Measurements from ENCODE around the gene COX7A2.

Gene COX7A2

DNA sequence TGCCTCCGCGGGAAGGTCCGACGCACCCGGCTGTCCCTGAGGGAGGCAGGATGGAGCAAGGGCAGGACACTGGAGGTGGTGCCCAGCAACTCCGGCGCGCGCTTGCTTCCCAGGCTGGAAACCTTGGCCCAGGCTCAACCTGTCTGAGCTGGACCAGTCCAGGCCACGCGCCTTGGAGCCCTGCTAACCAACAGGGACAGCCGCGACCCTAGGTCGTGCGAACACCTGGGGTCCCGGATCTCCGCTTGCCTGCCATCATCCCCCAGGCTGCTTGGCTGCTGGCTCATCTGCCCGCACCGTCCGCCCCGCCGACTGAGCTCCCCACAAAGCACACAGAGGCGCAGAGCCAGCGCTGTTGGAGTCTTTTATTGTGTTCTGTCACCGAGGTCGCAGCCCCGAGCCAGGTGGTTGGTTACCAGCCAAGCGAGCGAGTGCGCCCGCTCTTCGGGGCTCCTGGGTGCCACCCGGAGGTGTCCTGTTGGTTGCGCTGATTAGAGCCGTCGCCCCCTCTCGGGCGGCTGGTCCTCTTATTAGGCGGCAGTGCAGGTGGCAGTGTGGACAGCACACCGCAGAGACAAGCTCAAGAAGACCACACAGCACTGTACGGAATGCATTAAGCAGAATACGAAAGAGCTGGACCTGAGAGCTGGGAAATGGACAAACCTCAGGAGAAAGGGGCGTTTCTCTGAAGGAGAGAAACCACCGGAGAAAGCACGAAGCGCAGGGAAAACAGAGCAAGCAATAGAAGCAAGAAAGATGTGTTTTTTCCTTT lies 41.5 kb downstream of the COX7A2 start:
- Histone ChIP-seq H3K27me3 (ENCODE audit: insufficient read depth, low read depth) (no peaks in the 10 kb centered on the region), H3K36me3 (ENCODE audit: insufficient read depth) (no peaks in the 10 kb centered on the region), H3K79me2 (ENCODE audit: insufficient read depth, low read depth) (no peaks in the 10 kb centered on the region), H2AFZ (ENCODE audit: low read depth) (no peak overlapping the region), H3K4me3 (IDR thresholded peaks at IDR 0.05; ENCODE audit: insufficient read depth, low read depth, low read length) (no peak overlapping the region), H3K4me2 (no peak overlapping the region), H3K27ac (no peak overlapping the region), H4K20me1 (ENCODE audit: insufficient read depth) (no peaks in the 10 kb centered on the region), H3K9ac (no peak overlapping the region), H3K4me1 (ENCODE audit: low read depth, poor library complexity, severe bottlenecking) (no peaks in the 10 kb centered on the region)
- TF ChIP-seq CTCF (conservative IDR thresholded peaks at IDR 0.05; ENCODE audit: low read depth, low read length), result no peak

GRCh38 chr6:75201021-75201420 lies 42.6 kb downstream of the COX7A2 start:
- Histone ChIP-seq H4K20me1 (ENCODE audit: insufficient read depth) (no peaks in the 10 kb centered on the region), H3K9ac (no peak overlapping the region), H3K27ac (no peak overlapping the region), H3K36me3 (ENCODE audit: insufficient read depth) (no peaks in the 10 kb centered on the region), H3K4me1 (ENCODE audit: low read depth, poor library complexity, severe bottlenecking) (no peaks in the 10 kb centered on the region), H2AFZ (ENCODE audit: low read depth) (no peak overlapping the region), H3K27me3 (ENCODE audit: insufficient read depth, low read depth) (no peaks in the 10 kb centered on the region), H3K79me2 (ENCODE audit: insufficient read depth, low read depth) (no peaks in the 10 kb centered on the region), H3K4me3 (IDR thresholded peaks at IDR 0.05; ENCODE audit: insufficient read depth, low read depth, low read length) (no peak overlapping the region), H3K4me2 (no peak overlapping the region)
- no peak for TF ChIP-seq CTCF (conservative IDR thresholded peaks at IDR 0.05; ENCODE audit: low read depth, low read length)

DNA sequence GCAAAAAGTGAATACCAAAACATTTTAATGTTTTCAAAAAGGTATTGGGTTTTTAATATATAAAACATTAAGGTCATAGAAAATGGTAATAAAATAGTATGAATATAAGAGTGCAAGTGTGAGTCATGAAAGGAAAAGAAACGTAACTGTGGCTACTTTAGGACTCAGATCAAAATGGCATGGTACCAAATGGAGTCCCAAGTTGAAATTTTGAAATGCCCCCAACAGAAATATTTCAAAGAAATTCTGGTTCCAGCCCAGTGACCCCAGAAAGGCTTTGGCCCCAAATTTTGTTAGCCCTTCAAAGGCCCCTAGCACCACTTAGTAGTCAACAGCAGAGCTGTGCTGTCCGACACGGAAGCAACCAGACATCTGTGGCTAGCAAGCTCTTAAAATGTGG lies 43.7 kb downstream of the COX7A2 start:
- no peaks in the 10 kb centered on the region for H3K79me2 ChIP-seq (ENCODE audit: insufficient read depth, low read depth)
- TF ChIP-seq CTCF (conservative IDR thresholded peaks at IDR 0.05; ENCODE audit: low read depth, low read length), result no peak

GRCh38 chr6:75196081-75196687 lies 47.4 kb downstream of the COX7A2 start:
- no peaks in the 10 kb centered on the region for H3K36me3 ChIP-seq (ENCODE audit: insufficient read depth)
- TF ChIP-seq CTCF (conservative IDR thresholded peaks at IDR 0.05; ENCODE audit: low read depth, low read length), result no peak
- H3K9ac ChIP-seq, result no peak overlapping the region
- H2AFZ ChIP-seq (ENCODE audit: low read depth), result no peak overlapping the region
- H3K27ac ChIP-seq, result no peak overlapping the region
- H3K79me2 ChIP-seq (ENCODE audit: insufficient read depth, low read depth), result no peaks in the 10 kb centered on the region
- H3K4me1 ChIP-seq (ENCODE audit: low read depth, poor library complexity, severe bottlenecking), result no peaks in the 10 kb centered on the region
- no peaks in the 10 kb centered on the region for H4K20me1 ChIP-seq (ENCODE audit: insufficient read depth)
- no peaks in the 10 kb centered on the region for H3K27me3 ChIP-seq (ENCODE audit: insufficient read depth, low read depth)
- H3K4me3 ChIP-seq (IDR thresholded peaks at IDR 0.05; ENCODE audit: insufficient read depth, low read depth, low read length), result no peak overlapping the region
- no peak overlapping the region for H3K4me2 ChIP-seq

More for the DNA sequence above, 43.7 kb downstream of the COX7A2 start:
- Histone ChIP-seq H3K4me3 (IDR thresholded peaks at IDR 0.05; ENCODE audit: insufficient read depth, low read depth, low read length) (no peak overlapping the region), H3K27me3 (ENCODE audit: insufficient read depth, low read depth) (no peaks in the 10 kb centered on the region), H3K9ac (no peak overlapping the region), H3K4me2 (no peak overlapping the region), H3K4me1 (ENCODE audit: low read depth, poor library complexity, severe bottlenecking) (no peaks in the 10 kb centered on the region), H4K20me1 (ENCODE audit: insufficient read depth) (no peaks in the 10 kb centered on the region), H3K36me3 (ENCODE audit: insufficient read depth) (no peaks in the 10 kb centered on the region), H3K27ac (no peak overlapping the region), H2AFZ (ENCODE audit: low read depth) (no peak overlapping the region)

Measured in KMS-11 (cell line).